Epithelial cell of esophagus (primary cell): Measurements from ENCODE around the gene ARHGAP33.

Experiments
- DNase-seq: peaks from one replicate; pipeline ENCODE4 v3.0.0; 2010; ENCODE audit warnings: low read depth
- H3K4me3 ChIP-seq: 2 replicates; pipeline ENCODE4 v1.5.1; 2011; ENCODE audit warnings: mild to moderate bottlenecking, low read length, control low read depth
- CTCF ChIP-seq: IDR thresholded peaks from 2 replicates; pipeline ENCODE4 v1.5.1; 2011; ENCODE audit warnings: low read depth, mild to moderate bottlenecking, low read length, control low read depth, inconsistent platforms; ENCODE audit not compliant: insufficient read depth; ENCODE audit errors: missing control alignments

Gene ARHGAP33

DNA sequence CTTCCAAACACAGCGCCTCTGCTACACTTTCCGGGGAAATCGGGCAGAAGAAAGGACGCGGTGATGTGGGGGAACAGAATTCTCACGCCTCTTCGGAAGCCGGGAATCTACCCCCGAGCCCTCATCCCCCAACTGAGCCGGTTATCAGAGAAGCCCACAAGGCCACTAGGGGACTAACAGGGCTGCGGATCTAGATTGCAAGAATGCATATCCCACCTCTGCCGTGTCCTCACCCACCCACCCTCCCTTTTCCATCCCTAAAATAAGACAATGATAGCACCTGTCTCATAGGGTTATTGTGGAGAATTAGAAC lies 34.2 kb upstream of the ARHGAP33 start:
- H3K4me3 ChIP-seq: peak overlapping the region; percentile 72
- TF ChIP-seq CTCF: no peak
- DNase-seq: no peak

DNA sequence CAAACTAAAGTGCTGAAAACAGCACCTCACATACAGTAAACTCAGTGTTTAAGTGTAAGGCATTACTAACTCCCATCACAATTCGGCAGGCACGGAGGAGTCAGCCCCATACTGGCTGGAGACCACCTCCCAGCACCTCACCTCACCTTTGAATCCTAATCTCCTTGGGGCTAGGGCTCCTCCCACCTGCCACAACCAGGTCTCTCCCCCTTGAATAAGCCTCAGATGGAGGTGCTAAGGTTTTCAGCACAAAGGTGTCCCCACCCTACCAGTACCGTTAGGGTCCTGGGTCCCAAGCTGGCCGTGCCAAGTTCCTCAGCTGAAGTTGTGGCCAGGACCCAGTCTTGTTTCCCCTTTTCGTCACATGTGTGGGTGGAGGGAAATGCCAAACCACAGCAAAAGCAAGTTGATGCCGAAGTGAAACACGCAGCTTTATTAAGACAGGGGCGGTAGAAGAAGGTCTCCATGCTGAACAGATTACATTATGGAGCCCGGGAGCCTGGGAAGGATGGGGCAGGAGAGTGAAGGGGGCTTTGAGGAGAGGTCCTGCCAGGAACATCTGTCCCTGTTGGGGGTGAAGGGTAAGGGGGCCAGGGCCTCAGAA lies 33.1 kb upstream of the ARHGAP33 start, which contains the start of gene IGFLR1:
TSS of gene IGFLR1 (minus strand) at position 332 of the 604 bp plus-strand sequence. CDS start 1,272 bp downstream, outside the sequence.
- TF ChIP-seq CTCF: no peak
- no peak within 1 kb of the TSS for H3K4me3 ChIP-seq
- no peak for DNase-seq

DNA sequence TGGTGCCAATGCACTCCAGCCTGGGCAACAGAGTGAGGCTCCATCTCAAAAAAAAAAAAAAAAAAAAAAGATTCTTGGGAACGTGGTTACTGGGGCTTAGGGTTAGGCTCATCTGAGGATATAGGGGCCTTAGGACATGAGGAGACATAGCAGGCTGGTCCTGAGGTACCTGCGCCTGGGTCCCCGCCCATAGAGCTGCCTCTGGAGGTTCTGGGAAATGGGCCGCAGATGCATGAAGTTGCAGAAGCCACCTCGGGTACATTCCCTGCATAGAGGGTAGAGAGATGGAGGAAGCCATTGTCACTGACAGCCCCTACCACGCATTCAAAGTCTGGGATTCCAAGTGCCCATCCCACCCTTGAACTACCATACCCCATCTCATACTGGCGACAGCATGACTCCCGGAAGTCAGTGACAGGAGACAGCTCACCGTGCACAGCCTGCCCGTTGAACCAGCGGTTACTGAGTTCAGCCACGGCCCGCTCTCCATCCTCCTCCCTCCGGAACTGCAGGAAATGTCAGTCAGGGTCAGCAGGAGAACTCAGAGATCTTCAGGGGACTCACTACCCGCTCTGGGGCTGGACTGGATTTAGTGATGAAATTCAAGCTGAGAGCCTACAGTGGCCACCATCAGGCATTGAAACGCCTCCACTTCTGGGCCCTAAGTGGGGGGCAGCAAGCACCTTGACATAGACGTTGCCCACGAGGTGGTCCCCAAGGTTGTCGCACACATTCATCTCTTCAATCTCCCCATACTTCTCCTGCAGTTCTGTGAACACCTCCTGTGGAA lies 31.5 kb upstream of the ARHGAP33 start:
- DNase-seq: no peak
- no peak for TF ChIP-seq CTCF
- peak overlapping the region; percentile 92 for H3K4me3 ChIP-seq

- DNase-seq: peak; percentile 97
- TF ChIP-seq CTCF: peak; percentile 40
Observed at GRCh38 chr19:35744430-35745327, 30.7 kb upstream of the ARHGAP33 start.

DNA sequence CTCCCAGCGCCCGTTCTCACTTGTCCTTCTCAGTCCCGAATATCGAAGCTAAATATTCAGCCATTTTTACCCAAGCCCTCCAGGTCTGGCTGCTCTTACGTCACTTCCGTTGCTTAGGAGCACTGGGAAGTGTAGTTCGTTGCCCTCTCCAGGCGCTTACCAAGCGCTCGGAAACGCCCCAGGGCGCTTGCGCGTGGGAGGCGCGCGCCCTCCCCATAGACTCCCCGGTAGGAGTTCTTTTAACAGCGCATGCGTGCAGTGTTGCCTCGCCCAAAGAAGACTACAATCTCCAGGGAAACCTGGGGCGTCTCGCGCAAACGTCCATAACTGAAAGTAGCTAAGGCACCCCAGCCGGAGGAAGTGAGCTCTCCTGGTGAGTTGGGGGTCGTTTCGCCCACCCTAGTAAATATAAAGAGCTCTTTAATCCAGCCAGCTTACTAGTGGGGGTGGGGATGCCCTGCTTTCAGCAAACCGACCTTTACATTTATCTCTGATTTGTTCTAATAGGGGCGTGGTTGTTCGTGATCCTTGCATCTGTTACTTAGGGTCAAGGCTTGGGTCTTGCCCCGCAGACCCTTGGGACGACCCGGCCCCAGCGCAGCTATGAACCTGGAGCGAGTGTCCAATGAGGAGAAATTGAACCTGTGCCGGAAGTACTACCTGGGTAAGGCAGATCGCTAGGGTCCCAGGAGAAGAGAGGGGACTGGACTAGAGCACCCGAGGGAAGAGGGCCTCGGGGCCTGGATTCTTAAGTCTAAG lies 29.9 kb upstream of the ARHGAP33 start, which contains the start of the genes PSENEN and U2AF1L4:
TSS of gene PSENEN (plus strand) at position 324 of the 759 bp plus-strand sequence. CDS start at position 604, 280 bp downstream.
TSS of gene U2AF1L4 (minus strand) at position 91 of the 759 bp plus-strand sequence. CDS start at position 64, 27 bp downstream.
- DNase-seq: peak; percentile 100
- TF ChIP-seq CTCF: no peak
- H3K4me3 ChIP-seq: peak within 1 kb of the TSS; percentile 92

More at GRCh38 chr19:35744430-35745327, 30.7 kb upstream of the ARHGAP33 start:
- H3K4me3 ChIP-seq: peak overlapping the region; percentile 92

- no peak for DNase-seq
- TF ChIP-seq CTCF: no peak
- H3K4me3 ChIP-seq: peak overlapping the region; percentile 92
Observed at GRCh38 chr19:35746087-35746462, 29.3 kb upstream of the ARHGAP33 start.
